DMS53 treated with DMSO at 0.1 percent for 48 hours (cell line): ENCODE measurements around the gene KCNQ1OT1.
"Not testable (repeated sequence)": the region's sequence is repeated elsewhere in the genome, so short reads cannot be mapped to it uniquely, and the experiment has no call there.

ENCODE experiments used
- DNase-seq: peaks from one replicate; lab custom pipeline; 2025; ENCODE audit not compliant: unreplicated experiment; lab: John Stamatoyannopoulos, UW

Gene KCNQ1OT1

GRCh38 chr11:2655016-2655719, 44.6 kb downstream of the KCNQ1OT1 start:
- no peak for DNase-seq

DNA sequence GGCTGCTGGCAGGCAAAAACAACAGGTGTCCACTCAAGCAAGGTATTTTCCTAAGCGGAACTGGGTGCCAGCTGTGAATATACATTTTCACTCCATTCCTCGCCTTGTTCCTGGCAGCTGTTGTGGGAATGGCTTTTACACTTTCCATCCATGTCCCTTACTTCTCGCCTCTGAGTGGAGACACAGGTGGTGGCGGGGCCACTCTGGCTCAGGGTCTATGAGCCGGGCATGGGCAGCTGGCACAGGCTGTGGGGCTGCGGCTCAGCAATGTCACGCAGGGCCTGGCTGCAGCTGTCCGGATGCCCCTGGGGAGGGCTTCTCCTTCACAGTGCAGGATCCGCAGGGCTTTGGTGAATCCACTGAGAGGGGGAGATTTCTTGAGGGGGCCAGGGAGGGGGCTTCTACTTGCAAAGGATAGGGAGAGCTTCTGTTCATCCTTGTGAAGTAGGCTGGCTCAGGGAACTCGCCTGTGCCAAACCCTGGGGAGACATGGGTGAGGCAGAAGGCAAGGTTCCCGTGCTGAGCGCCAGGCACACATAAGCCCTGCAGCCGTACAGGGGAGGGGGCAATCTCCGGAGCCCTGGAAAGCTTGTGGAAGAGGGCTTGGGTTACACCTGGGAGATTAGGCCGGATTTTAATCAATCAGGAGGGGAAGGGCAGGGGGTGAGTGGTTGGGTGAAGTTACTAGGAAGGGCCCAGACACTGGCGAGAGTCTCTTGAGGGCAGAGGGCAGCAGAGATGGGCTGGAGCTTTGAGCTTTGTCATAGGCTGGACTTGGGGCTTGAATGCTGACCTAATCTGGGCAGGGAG, 45.7 kb downstream of the KCNQ1OT1 start:
- no peak for DNase-seq

DNA sequence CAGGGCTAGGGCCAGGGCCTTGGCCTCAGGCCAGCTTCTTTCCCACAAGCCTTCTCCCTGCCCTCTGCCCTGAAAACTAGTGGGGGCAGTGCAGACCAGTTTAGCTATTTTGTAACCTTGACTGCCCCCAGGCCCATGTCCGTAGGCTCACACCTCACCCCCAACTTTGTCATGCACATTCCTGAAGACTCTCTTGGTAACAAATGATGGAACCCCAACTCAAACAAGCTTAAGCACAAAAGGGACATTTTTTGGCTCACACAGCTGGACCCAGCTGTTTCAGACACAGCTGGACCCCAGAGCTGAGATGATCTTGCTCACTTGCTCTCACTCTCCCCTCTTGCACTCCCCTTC, 46.6 kb downstream of the KCNQ1OT1 start:
- no peak for DNase-seq

DNA sequence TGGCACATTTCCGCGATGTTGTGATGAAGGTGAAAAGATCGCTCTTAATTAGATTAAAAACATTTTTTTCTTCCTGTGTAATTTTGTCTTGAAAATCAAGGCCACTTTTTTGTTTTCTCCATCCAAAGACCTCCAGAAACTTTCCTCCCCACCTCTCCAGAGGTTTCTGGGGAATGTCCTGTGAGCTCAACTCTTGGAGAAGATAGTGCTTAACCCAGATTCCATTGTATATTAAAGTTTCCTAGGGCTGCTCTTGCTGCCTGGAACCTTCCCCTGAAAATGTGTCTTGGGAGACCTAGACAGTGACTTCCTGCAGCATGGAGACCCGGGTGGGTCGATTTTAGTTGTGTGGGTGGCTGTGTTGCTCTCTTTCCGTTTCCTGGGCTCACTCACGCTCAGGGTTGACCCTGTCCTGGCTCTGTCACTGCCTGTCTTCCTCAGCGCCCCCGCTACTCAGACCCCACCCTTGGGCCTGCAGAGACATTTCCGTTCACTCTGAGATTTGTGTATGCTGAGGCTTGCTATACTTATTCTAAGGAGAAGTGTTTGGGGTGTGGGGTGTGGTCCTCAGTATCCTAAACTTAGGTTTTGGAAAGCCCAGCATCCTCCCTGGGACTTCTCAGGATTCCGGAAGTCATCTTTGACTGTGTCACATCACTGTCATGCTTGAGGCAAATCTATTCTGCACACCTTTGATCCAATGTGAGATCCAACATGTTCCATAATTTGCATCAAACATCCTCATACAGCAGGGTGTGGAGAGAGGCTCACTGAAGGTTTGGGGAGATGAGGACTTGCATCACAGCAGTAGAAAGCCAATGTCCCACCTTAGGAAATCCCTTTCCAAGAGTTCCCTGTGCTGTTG, 47.2 kb downstream of the KCNQ1OT1 start:
- no peak for DNase-seq

GRCh38 chr11:2651826-2652271, 47.9 kb downstream of the KCNQ1OT1 start:
- DNase-seq: no peak

- DNase-seq: no peak
These were observed 48.7 kb downstream of the KCNQ1OT1 start for GRCh38 chr11:2651054-2651617.

GRCh38 chr11:2650343-2650867, 49.4 kb downstream of the KCNQ1OT1 start:
- DNase-seq: no peak

- no peak for DNase-seq
These were observed 49.9 kb downstream of the KCNQ1OT1 start for GRCh38 chr11:2649848-2650247.

GRCh38 chr11:2649400-2649799, 50.4 kb downstream of the KCNQ1OT1 start:
- no peak for DNase-seq

DNA sequence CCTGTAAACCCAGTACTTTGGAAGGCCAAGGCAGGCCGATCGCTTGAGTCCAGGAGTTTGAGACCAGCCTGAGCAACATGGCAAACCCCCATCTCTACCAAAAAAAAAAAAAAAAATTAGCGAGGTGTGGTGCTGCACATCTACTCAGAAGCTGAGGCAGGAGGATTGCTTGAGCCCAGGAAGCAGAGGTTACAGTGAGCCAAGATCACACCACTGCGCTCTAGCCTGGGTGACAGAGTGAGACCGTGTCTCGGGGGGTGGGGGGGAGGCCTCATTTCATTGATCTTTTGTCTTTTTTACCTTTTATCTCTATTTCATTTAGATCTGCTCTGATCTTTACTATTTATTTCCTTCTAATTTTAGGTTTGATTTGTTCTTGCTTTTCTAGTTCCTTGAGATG, 51.8 kb downstream of the KCNQ1OT1 start:
- DNase-seq: no peak

DNA sequence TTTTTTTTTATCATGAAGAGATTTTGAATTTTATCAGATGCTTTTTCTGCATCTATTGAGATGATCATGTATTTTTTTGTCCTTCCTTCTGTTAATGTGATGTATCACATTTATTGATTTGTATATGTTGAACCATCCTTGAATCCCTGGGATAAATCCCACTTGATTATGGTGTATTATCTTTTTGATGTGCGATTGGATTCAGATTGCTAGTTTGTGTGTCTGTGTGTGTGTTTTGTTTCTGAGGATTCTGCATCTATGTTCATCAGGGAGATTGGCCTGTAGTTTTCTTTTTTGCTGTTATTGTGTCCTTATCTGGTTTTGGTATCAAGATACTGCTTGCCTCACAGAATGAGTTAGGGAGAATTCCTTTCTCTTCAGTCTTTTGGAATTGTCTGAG, 52.6 kb downstream of the KCNQ1OT1 start:
- no peak for DNase-seq

GRCh38 chr11:2645779-2646118, 54.0 kb downstream of the KCNQ1OT1 start:
- DNase-seq: no peak

GRCh38 chr11:2644844-2645778, 54.7 kb downstream of the KCNQ1OT1 start:
- no peak for DNase-seq

DNA sequence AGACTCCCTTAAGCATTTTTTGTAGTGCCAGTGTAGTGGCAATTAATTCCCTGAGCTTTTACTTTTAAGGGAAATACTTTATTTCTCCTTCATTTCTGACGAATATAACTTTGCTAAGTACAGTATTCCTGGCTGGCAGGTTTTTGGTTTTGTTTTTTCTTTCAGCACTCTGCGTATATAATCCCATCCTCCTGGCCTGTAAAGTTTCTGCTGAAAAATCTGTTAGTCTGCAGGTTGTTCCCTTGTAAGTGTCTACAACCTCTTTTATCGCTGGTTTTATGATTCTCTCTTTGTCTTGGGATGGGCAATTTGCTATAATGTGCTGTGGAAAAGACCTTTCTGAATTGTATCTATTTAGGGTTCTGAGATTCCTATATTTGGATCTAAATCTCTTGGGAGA, 56.0 kb downstream of the KCNQ1OT1 start:
- no peak for DNase-seq

GRCh38 chr11:2641623-2642022, 58.2 kb downstream of the KCNQ1OT1 start:
- DNase-seq: no peak

DNA sequence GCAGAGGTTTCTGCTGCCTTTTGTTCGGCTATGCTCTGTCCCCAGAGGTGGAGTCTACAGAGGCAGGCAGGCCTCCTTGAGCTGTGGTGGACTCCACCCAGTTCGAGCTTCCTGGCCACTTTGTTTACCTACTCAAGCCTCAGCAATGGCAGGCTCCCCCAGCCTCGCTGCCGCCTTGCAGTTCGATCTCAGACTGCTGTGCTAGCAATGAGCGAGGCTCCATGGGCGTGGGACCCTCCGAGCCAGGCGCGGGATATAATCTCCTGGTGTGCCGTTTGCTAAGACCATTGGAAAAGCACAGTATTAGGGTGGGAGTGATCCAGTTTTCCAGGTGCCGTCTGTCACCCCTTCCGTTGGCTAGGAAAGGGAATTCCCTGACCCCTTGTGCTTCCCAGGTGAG, 60.0 kb downstream of the KCNQ1OT1 start:
- DNase-seq: not testable (repeated sequence)

DNA sequence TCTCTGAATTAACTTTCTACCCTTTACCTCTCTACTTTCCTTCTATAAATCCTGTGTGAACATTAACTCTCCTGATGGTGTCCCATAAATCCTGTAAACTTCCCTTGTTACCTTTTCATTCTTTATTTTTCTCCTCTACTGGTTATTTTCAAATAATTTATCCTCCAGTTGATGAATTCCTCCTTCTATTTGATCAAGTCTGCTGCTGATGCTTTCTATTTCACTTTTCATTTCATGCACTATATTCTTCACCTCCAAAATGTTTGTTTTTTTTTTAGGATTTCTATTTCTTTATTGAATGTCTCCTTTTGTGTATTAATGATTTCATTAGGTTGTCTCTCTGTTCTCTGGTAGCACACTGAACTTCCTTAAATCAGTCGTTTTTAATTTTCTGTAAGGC, 68.6 kb downstream of the KCNQ1OT1 start:
- no peak for DNase-seq

DNA sequence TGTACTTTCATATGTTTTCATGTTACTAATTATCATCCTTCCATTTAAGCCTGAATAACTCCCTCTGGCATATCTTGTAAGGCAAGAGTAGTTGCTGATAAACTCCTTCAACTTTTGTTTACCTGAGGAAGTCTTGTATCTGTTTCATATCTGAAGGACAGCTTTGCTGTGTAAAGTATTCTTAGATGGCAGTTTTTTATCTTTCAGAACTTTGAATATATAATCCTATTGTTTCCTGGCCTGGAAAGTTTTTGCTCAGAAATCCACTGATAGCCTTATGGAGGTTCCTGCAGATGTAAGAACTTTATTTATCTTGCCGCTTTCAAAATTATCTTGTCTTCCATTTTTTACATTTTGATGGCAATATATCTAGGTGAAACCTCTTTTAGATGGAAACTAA, 69.1 kb downstream of the KCNQ1OT1 start:
- DNase-seq: no peak

- DNase-seq: no peak
These were observed 74.6 kb downstream of the KCNQ1OT1 start for GRCh38 chr11:2625183-2625582.

- no peak for DNase-seq
These were observed 77.9 kb downstream of the KCNQ1OT1 start for GRCh38 chr11:2621894-2622293.
